GM23248 (cell line): ENCODE data around the gene CFAP45. TPM values are rescaled to one million over a fixed set of nuclear protein-coding genes. Genes with fewer than 3 reads are reported as not detected.

Experiments used
- DNase-seq: peaks from one replicate; pipeline ENCODE4 v3.0.0-alpha.2; 2015
- H2AFZ ChIP-seq: fragments of 200-600 bp; sonication (generic); 2 replicates; pipeline ENCODE4 v1.6.1; 2016; ENCODE audit warnings: antibody characterized with exemption
- H3F3A ChIP-seq: fragments of 200-600 bp; sonication (generic); 2 replicates; pipeline ENCODE4 v1.6.1; 2016; ENCODE audit warnings: mild to moderate bottlenecking, antibody characterized with exemption, mixed run types; ENCODE audit not compliant: insufficient read depth
- H3K27ac ChIP-seq: fragments of 200-600 bp; sonication (generic); 2 replicates; pipeline ENCODE4 v1.5.1; 2016; ENCODE audit warnings: mild to moderate bottlenecking
- H3K27me3 ChIP-seq: fragments of 200-600 bp; sonication (generic); replicated peaks from 2 replicates; pipeline ENCODE4 v1.6.1; 2016; ENCODE audit warnings: mild to moderate bottlenecking; ENCODE audit not compliant: insufficient read depth
- H3K36me3 ChIP-seq: fragments of 200-600 bp; sonication (generic); 2 replicates; pipeline ENCODE4 v1.6.1; 2016; ENCODE audit warnings: low read depth, mild to moderate bottlenecking
- H3K4me1 ChIP-seq: fragments of 200-600 bp; sonication (generic); 2 replicates; pipeline ENCODE4 v1.6.1; 2016; ENCODE audit warnings: mild to moderate bottlenecking; ENCODE audit not compliant: insufficient read depth
- H3K4me2 ChIP-seq: fragments of 200-600 bp; sonication (generic); one replicate; pipeline ENCODE4 v1.6.1; 2016; ENCODE audit warnings: mild to moderate bottlenecking; ENCODE audit not compliant: unreplicated experiment
- H3K4me3 ChIP-seq: fragments of 200-600 bp; sonication (generic); 2 replicates; pipeline ENCODE4 v1.5.1; 2016; ENCODE audit warnings: mild to moderate bottlenecking
- H3K79me2 ChIP-seq: fragments of 200-600 bp; sonication (generic); 2 replicates; pipeline ENCODE4 v1.6.1; 2016; ENCODE audit warnings: mild to moderate bottlenecking; ENCODE audit not compliant: insufficient read depth
- H3K9ac ChIP-seq: fragments of 200-600 bp; sonication (generic); 2 replicates; pipeline ENCODE4 v1.6.1; 2016; ENCODE audit warnings: mild to moderate bottlenecking
- H3K9me2 ChIP-seq: fragments of 200-600 bp; sonication (generic); 2 replicates; pipeline ENCODE4 v1.6.1; 2016; ENCODE audit warnings: mixed run types, mild to moderate bottlenecking, moderate library complexity; ENCODE audit not compliant: insufficient read depth
- H3K9me3 ChIP-seq: fragments of 200-600 bp; sonication (generic); one replicate; pipeline ENCODE4 v1.6.1; 2017; ENCODE audit warnings: low read depth
- H4K20me1 ChIP-seq: fragments of 200-600 bp; sonication (generic); 2 replicates; pipeline ENCODE4 v1.6.0; 2016; ENCODE audit not compliant: insufficient read depth
- EZH2 ChIP-seq: fragments of 200-600 bp; sonication (generic); IDR thresholded peaks from 2 replicates; pipeline ENCODE4 v1.6.1; 2018; ENCODE audit warnings: antibody characterized with exemption, mild to moderate bottlenecking; ENCODE audit not compliant: insufficient read depth, poor library complexity, severe bottlenecking
- EZH2phosphoT487 ChIP-seq: fragments of 200-600 bp; sonication (generic); IDR thresholded peaks from 2 replicates; pipeline ENCODE4 v1.6.1; 2018; ENCODE audit warnings: antibody characterized with exemption, moderate library complexity, mild to moderate bottlenecking, low read depth; ENCODE audit not compliant: insufficient read depth
- WGBS, 2 experiments: methylation state at CpG; one replicate each; pipeline ENCODE4 v1.1.6; 2015 to 2017; ENCODE audit warnings: low lambda C conversion rate in 2 of 2, low coverage in 1 of 2; ENCODE audit errors: missing lambda C conversion rate in 2 of 2; 5-methylcytosine and 5-hydroxymethylcytosine counted together
- in situ Hi-C: fragments of 300-500 bp; cut with MboI; formaldehyde crosslinking; loops from 2 replicates; pipeline ENCODE4 v1.15.0; 2020
- polyA plus RNA-seq: library from polyadenylated mRNA; unstranded; fragments of >200 nt; fragmentation: Nextera tagmentation; extraction: Ambion mirVana; gene quantifications from 2 replicates; pipeline ENCODE4 v1.2.1, GENCODE V29; 2016
- total RNA-seq: library from RNA; depleted of rRNA; stranded (reverse); fragments of >200 nt; shearing (Covaris generic); gene quantifications from 2 replicates; pipeline ENCODE4 v1.2.3, GENCODE V29; 2014

CFAP45 gene
- total and polyA plus RNA-seq, 2 experiments from 2014 or later, result 0.51 TPM; not detected in 1

DNA sequence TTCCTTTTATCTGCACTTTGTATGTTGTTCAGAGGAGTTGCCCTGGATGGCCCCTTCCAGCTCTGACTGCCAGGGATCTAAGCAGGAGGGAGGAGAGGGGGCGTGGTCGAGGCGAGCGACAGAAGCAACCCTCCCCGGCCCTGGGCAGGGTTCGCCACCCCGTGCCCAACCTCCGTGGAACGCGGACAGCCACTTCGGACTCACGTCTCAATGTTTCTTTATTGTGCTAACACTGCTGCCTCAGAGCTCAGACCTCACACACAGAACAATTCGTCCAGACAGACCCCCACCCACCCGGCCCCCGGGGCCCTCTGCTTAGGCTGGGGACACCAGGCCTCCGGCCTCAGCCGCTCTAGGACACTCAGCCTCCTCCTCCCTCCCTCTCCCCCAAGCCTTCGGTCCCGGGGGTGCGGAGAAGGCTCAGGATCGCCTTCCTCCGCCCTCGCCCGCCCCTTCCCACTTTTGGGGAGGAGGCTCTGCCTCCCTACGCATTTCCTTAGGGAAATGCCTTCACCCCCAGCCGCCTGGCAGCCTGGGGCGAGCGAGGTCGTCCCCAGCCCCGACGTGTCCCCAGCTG is 45.8 kb downstream of the CFAP45 start:
- in situ Hi-C loops, result no loop called here
- Histone ChIP-seq H3K79me2 (0 out of 2 replicates have a peak, but pooled peaks cover 4% of the 10 kb centered on the region), H3K36me3 (no peaks in the 10 kb centered on the region), H3K27ac (peak overlapping the region; percentile 90), H3K27me3 (no peaks in the 10 kb centered on the region), H3K4me1 (peaks cover 30% of the 10 kb centered on the region), H3K4me3 (peak overlapping the region; percentile 79), H4K20me1 (no peaks in the 10 kb centered on the region), H3K9me3 (no peaks in the 10 kb centered on the region), H3F3A (peaks cover 25% of the 10 kb centered on the region), H3K4me2 (peak overlapping the region; percentile 79), H3K9ac (peak overlapping the region; percentile 94), H2AFZ (peak overlapping the region; percentile 63), H3K9me2 (no peaks in the 10 kb centered on the region)
- peak; percentile 78 for DNase-seq
- WGBS, 2 experiments, result 1 to 2% methylated on average over 22 to 31 of the region's 31 CpGs
- TF ChIP-seq EZH2phosphoT487, result no peak
- no peak for TF ChIP-seq EZH2

DNA sequence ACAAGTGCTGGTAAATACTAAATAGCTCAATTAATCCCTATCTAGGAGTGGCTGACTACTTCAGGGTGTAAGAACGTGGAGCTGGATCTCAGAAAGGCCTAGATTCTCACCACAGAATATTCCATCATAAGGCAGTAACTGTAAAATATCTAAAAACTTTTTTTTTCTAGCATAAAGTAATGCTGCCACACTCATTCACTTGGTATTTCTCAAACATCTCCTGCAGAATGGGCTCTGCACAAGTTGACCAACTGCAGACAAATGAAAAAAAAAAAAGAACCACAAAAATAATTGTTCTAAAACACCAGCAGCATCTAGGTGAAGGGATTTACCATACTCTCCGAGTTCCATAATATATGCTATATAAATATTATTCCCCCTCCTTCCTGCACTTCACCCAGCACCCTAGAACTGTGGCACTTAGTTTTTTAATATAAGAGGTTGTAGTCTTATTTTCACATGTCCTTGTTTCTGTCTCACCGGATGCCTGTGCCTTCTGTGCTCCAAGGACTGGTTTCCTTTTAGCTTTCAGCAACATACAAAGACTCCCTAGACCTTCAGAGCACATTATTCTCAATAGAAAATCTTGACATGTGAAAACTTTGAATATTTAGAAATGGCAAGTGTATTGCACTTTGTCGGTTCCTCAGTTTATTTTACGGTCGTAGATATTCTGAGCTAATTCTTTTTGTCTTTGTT is 46.4 kb downstream of the CFAP45 start:
- Histone ChIP-seq H3K4me2 (peak overlapping the region; percentile 79), H3K4me3 (peak overlapping the region; percentile 79), H3K9me3 (no peaks in the 10 kb centered on the region), H3K9me2 (no peaks in the 10 kb centered on the region), H3F3A (peaks cover 27% of the 10 kb centered on the region), H3K27me3 (no peaks in the 10 kb centered on the region), H3K79me2 (0 out of 2 replicates have a peak, but pooled peaks cover 4% of the 10 kb centered on the region), H2AFZ (peak overlapping the region; percentile 63), H3K36me3 (no peaks in the 10 kb centered on the region), H4K20me1 (no peaks in the 10 kb centered on the region), H3K9ac (peak overlapping the region; percentile 94), H3K4me1 (peaks cover 33% of the 10 kb centered on the region), H3K27ac (peak overlapping the region; percentile 90)
- in situ Hi-C loops, result no loop called here
- 19 to 21% methylated on average over 6 of the region's 6 CpGs for WGBS, 2 experiments
- TF ChIP-seq EZH2phosphoT487 (no peak), EZH2 (no peak)
- peak; percentile 68 for DNase-seq

DNA sequence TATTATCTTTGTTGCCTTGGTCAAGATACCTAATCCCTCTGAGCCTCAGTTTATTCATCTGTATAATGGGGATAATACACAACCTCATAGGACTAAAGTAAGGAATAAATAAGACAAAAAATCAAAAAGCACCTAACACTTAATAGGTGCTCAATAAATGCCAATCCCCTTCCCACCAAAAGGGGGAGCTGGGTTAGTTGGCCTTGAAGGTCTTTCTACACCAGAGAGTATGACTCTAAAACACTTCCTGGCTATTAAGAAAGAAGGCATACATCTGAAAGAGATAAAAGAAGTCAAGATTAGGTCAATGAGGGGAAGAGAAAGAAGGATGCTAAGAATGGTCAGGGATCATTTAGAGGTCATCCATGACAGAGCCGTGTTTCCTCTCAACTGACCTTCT is 48.6 kb downstream of the CFAP45 start:
- no peak for DNase-seq
- Histone ChIP-seq H3K27ac (no peak overlapping the region), H3K36me3 (no peaks in the 10 kb centered on the region), H3K4me1 (peaks cover 33% of the 10 kb centered on the region), H3K9me3 (no peaks in the 10 kb centered on the region), H3K9me2 (no peaks in the 10 kb centered on the region), H3K4me3 (no peak overlapping the region), H3K9ac (no peak overlapping the region), H3F3A (peaks cover 27% of the 10 kb centered on the region), H4K20me1 (no peaks in the 10 kb centered on the region), H3K79me2 (0 out of 2 replicates have a peak, but pooled peaks cover 4% of the 10 kb centered on the region), H3K4me2 (no peak overlapping the region), H3K27me3 (no peaks in the 10 kb centered on the region), H2AFZ (no peak overlapping the region)
- TF ChIP-seq EZH2 (no peak), EZH2phosphoT487 (no peak)
- in situ Hi-C loops, result no loop called here
- WGBS, 2 experiments, result 95 to 97% methylated on average over 1 of the region's 1 CpG

DNA sequence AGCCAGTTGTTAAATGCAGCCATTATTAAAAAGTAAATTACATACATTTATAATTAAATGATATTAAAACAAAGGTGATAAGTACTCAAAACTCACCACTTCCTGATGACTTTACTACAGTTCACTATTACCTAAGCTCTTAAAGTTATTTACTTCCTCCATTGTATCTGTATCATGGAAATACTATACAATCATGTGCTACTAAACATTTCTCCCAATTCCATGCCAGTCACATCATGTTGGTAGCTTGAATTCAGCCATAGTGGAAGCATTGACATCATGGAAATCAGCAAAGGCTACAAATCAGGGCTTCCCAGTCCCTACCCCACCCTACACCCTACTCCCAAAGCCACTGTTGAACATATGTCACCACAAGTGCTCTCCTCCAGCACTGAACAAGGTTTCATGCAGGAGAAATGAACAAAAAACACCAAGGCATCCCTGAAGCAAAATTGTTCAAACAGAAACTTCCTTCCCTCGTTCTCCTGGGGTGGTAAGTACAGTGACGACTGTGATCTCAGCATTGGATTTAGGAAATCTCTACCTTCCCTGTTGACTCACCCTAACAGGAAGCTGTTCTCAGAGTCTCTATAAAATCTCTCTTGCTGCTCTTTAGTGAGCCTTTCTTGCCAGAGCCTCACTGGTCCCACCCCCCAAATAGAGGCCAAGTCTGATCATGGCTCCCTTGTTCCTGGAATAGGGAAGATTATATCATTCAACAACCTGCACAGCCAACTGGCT is 50.2 kb downstream of the CFAP45 start:
- 18 to 30% methylated on average over 2 of the region's 2 CpGs for WGBS, 2 experiments
- peaks cover 27% of the 10 kb centered on the region for H3F3A ChIP-seq
- H3K4me2 ChIP-seq, result peak overlapping the region; percentile 63
- no peaks in the 10 kb centered on the region for H4K20me1 ChIP-seq
- H3K27ac ChIP-seq, result peak overlapping the region; percentile 90
- H3K9me2 ChIP-seq, result no peaks in the 10 kb centered on the region
- peak; percentile 75 for DNase-seq
- no peaks in the 10 kb centered on the region for H3K27me3 ChIP-seq
- H3K9me3 ChIP-seq, result no peaks in the 10 kb centered on the region
- H2AFZ ChIP-seq, result peak overlapping the region; percentile 64
- peaks cover 30% of the 10 kb centered on the region for H3K4me1 ChIP-seq
- no peaks in the 10 kb centered on the region for H3K36me3 ChIP-seq
- peak overlapping the region; percentile 53 for H3K9ac ChIP-seq
- in situ Hi-C loops, result no loop called here
- H3K4me3 ChIP-seq, result peak overlapping the region; percentile 43
- H3K79me2 ChIP-seq, result 0 out of 2 replicates have a peak, but pooled peaks cover 4% of the 10 kb centered on the region
- TF ChIP-seq EZH2, result no peak
- TF ChIP-seq EZH2phosphoT487, result no peak
